ENCODE data around the gene RBM33.

DNA sequence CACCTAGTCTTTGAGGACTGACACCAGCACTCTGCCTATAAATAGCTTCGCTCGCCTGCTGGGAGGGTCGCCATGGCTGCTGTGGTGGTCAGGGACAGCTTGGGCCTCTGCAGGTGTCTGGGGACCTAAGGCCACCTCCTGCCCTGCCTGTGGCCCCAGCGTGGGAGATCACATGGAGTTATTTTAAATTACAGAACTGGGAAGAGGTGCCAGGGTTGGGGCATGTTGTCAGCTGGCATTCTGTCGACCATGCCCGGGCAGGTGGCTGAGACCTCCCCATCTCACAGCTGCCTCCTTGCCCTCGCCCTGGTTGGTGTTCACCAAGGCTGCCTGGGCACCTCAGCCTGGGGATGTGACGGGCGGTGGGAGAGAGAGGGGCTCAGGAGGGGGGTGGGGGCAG is 149.7 kb downstream of the RBM33 start:
- TF ChIP-seq, protein P1, sequence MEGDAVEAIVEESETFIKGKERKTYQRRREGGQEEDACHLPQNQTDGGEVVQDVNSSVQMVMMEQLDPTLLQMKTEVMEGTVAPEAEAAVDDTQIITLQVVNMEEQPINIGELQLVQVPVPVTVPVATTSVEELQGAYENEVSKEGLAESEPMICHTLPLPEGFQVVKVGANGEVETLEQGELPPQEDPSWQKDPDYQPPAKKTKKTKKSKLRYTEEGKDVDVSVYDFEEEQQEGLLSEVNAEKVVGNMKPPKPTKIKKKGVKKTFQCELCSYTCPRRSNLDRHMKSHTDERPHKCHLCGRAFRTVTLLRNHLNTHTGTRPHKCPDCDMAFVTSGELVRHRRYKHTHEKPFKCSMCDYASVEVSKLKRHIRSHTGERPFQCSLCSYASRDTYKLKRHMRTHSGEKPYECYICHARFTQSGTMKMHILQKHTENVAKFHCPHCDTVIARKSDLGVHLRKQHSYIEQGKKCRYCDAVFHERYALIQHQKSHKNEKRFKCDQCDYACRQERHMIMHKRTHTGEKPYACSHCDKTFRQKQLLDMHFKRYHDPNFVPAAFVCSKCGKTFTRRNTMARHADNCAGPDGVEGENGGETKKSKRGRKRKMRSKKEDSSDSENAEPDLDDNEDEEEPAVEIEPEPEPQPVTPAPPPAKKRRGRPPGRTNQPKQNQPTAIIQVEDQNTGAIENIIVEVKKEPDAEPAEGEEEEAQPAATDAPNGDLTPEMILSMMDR (tag by site-specific recombination; IDR thresholded peaks at IDR 0.05): no peak
- TF ChIP-seq, protein P2, sequence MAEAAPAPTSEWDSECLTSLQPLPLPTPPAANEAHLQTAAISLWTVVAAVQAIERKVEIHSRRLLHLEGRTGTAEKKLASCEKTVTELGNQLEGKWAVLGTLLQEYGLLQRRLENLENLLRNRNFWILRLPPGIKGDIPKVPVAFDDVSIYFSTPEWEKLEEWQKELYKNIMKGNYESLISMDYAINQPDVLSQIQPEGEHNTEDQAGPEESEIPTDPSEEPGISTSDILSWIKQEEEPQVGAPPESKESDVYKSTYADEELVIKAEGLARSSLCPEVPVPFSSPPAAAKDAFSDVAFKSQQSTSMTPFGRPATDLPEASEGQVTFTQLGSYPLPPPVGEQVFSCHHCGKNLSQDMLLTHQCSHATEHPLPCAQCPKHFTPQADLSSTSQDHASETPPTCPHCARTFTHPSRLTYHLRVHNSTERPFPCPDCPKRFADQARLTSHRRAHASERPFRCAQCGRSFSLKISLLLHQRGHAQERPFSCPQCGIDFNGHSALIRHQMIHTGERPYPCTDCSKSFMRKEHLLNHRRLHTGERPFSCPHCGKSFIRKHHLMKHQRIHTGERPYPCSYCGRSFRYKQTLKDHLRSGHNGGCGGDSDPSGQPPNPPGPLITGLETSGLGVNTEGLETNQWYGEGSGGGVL (tag by site-specific recombination; IDR thresholded peaks at IDR 0.05): no peak
- TF ChIP-seq ZBTB21 (tag by site-specific recombination; IDR thresholded peaks at IDR 0.05) (no peak), ZFP3 (tag by site-specific recombination; IDR thresholded peaks at IDR 0.05; ENCODE audit: low read depth) (no peak), ZXDB (tag by site-specific recombination; IDR thresholded peaks at IDR 0.05) (no peak), HOXC10 (CRISPR knock-in tag; IDR thresholded peaks at IDR 0.05) (no peak)
- TF ChIP-seq, protein P3, sequence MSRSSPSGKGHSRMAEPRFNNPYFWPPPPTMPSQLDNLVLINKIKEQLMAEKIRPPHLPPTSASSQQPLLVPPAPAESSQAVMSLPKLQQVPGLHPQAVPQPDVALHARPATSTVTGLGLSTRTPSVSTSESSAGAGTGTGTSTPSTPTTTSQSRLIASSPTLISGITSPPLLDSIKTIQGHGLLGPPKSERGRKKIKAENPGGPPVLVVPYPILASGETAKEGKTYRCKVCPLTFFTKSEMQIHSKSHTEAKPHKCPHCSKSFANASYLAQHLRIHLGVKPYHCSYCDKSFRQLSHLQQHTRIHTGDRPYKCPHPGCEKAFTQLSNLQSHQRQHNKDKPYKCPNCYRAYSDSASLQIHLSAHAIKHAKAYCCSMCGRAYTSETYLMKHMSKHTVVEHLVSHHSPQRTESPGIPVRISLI (tag by site-specific recombination; IDR thresholded peaks at IDR 0.05): no peak
- TF ChIP-seq, protein P4, sequence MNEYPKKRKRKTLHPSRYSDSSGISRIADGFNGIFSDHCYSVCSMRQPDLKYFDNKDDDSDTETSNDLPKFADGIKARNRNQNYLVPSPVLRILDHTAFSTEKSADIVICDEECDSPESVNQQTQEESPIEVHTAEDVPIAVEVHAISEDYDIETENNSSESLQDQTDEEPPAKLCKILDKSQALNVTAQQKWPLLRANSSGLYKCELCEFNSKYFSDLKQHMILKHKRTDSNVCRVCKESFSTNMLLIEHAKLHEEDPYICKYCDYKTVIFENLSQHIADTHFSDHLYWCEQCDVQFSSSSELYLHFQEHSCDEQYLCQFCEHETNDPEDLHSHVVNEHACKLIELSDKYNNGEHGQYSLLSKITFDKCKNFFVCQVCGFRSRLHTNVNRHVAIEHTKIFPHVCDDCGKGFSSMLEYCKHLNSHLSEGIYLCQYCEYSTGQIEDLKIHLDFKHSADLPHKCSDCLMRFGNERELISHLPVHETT (tag by site-specific recombination; IDR thresholded peaks at IDR 0.05): no peak
